NCI-H82 treated with DMSO at 0.1 percent for 48 hours (cell line): ENCODE results near the gene PAMR1.
"Not testable (repeated sequence)": the region's sequence is repeated elsewhere in the genome, so short reads cannot be mapped to it uniquely, and the experiment has no call there.

Experiments
- DNase-seq: peaks from one replicate; lab custom pipeline; 2025; ENCODE audit not compliant: unreplicated experiment; lab: John Stamatoyannopoulos, UW

PAMR1 gene

GRCh38 chr11:35545391-35546003 is 20.1 kb upstream of the PAMR1 start:
- no peak for DNase-seq

- no peak for DNase-seq
These were observed 18.1 kb upstream of the PAMR1 start for GRCh38 chr11:35543481-35543880.

GRCh38 chr11:35541621-35542375 is 16.4 kb upstream of the PAMR1 start:
- DNase-seq: no peak

- no peak for DNase-seq
These were observed 15.1 kb upstream of the PAMR1 start for GRCh38 chr11:35540526-35540925.

- DNase-seq: no peak
These were observed 14.4 kb upstream of the PAMR1 start for GRCh38 chr11:35539781-35540281.

- DNase-seq: no peak
These were observed 13.8 kb upstream of the PAMR1 start for GRCh38 chr11:35539256-35539655.

- DNase-seq: no peak
These were observed 11.1 kb upstream of the PAMR1 start for GRCh38 chr11:35536470-35536869.

GRCh38 chr11:35531246-35531645 is 5.8 kb upstream of the PAMR1 start:
- no peak for DNase-seq

GRCh38 chr11:35529971-35530495 is 4.6 kb upstream of the PAMR1 start:
- DNase-seq: no peak

GRCh38 chr11:35526370-35526792 is 965 bp upstream of the PAMR1 start:
- DNase-seq: no peak

- no peak for DNase-seq
These were observed 636 bp downstream of the PAMR1 start for GRCh38 chr11:35524780-35525179.

- no peak for DNase-seq
These were observed 1.6 kb downstream of the PAMR1 start for GRCh38 chr11:35523861-35524260.

GRCh38 chr11:35523331-35523768 is 2.1 kb downstream of the PAMR1 start:
- DNase-seq: no peak

- DNase-seq: not testable (repeated sequence)
These were observed 3.3 kb downstream of the PAMR1 start for GRCh38 chr11:35522091-35522490.

GRCh38 chr11:35520376-35520775 is 5.0 kb downstream of the PAMR1 start:
- no peak for DNase-seq

GRCh38 chr11:35518766-35519165 is 6.7 kb downstream of the PAMR1 start:
- no peak for DNase-seq

- DNase-seq: no peak
These were observed 7.9 kb downstream of the PAMR1 start for GRCh38 chr11:35517481-35517880.

GRCh38 chr11:35516403-35516802 is 9.0 kb downstream of the PAMR1 start:
- DNase-seq: no peak

- no peak for DNase-seq
These were observed 10.2 kb downstream of the PAMR1 start for GRCh38 chr11:35515224-35515623.

- DNase-seq: no peak
These were observed 10.9 kb downstream of the PAMR1 start for GRCh38 chr11:35514481-35514880.

- no peak for DNase-seq
These were observed 13.8 kb downstream of the PAMR1 start for GRCh38 chr11:35511666-35512065.

GRCh38 chr11:35507688-35508087 is 17.7 kb downstream of the PAMR1 start:
- DNase-seq: no peak
